CD4-positive, alpha-beta T cell treated with Interleukin-21 for 1 hour (primary cell): Measurements from ENCODE around the gene ITSN1.
"Not testable (repeated sequence)": the region's sequence is repeated elsewhere in the genome, so short reads cannot be mapped to it uniquely, and the experiment has no call there.

Source experiments
- DNase-seq: peaks from one replicate; pipeline ENCODE4 v3.0.0-alpha.2; 2020

Gene ITSN1

GRCh38 chr21:33901412-33902288, 259.3 kb downstream of the ITSN1 start:
- no peak for DNase-seq

DNA sequence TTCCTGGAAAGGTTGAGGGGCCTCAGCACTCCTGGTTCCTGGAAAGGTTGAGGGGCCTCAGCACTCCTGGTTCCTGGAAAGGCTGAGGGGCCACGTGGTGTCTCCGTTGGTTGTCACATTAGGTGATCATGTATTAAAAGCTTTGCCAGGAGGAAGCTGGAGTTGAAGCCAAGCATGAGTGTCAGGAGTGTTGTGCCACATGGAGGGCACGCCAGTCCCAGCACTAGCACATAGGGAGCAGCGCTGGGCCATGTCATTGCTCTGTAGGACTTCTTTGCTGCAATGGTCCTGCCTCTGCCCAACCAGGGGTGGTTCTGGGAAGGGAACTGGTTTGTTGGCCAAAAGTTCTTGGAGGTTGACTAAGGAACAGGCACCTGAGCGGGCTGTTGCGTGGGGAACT, 260.0 kb downstream of the ITSN1 start:
- DNase-seq: no peak

- no peak for DNase-seq
Measured at GRCh38 chr21:33904041-33904440, 261.7 kb downstream of the ITSN1 start.

- no peak for DNase-seq
Measured at GRCh38 chr21:33908760-33909159, 266.5 kb downstream of the ITSN1 start.

DNA sequence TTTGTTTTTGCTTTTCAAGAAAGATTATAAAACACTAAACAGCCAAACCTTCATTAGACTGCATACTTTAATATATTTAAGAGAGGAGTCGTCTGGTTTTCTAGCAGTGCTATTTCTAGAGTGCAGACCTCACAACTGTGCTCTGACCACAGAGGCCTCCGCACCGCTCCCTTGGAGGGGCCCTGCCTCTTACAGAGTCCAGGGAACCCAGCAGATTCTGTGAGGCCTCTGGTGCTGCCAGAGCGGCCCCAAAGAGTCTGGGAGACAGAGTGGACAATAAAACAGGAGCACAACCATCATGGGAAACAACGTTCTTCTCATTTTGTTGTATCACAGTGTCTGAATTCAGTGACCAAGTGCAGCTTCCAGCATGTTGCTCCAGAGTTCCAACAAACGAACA, 267.5 kb downstream of the ITSN1 start:
- no peak for DNase-seq

GRCh38 chr21:33914188-33914587, 271.9 kb downstream of the ITSN1 start:
- DNase-seq: no peak

GRCh38 chr21:33915368-33916199, 273.3 kb downstream of the ITSN1 start, which contains the start of gene ATP5PO:
Gene ATP5PO (minus strand): TSS chr21:33915804. CDS start chr21:33915763, 41 bp downstream.
- DNase-seq: peak; percentile 97

GRCh38 chr21:33916200-33916567, 273.9 kb downstream of the ITSN1 start:
- DNase-seq: no peak

GRCh38 chr21:33917421-33917820, 275.1 kb downstream of the ITSN1 start:
- no peak for DNase-seq

GRCh38 chr21:33924079-33924765, 281.9 kb downstream of the ITSN1 start:
- peak; percentile 86 for DNase-seq

GRCh38 chr21:33924766-33925100, 282.4 kb downstream of the ITSN1 start:
- no peak for DNase-seq

DNA sequence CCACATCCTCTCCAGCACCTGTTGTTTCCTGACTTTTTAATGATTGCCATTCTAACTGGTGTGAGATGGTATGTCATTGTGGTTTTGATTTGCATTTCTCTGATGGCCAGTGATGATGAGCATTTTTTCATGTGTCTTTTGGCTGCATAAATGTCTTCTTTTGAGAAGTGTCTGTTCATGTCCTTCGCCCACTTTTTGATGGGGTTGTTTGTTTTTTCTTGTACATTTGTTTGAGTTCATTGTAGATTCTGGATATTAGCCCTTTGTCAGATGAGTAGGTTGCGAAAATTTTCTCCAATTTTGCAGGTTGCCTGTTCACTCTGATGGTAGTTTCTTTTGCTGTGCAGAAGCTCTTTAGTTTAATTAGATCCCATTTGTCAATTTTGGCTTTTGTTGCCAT, 283.9 kb downstream of the ITSN1 start:
- DNase-seq: not testable (repeated sequence)

DNA sequence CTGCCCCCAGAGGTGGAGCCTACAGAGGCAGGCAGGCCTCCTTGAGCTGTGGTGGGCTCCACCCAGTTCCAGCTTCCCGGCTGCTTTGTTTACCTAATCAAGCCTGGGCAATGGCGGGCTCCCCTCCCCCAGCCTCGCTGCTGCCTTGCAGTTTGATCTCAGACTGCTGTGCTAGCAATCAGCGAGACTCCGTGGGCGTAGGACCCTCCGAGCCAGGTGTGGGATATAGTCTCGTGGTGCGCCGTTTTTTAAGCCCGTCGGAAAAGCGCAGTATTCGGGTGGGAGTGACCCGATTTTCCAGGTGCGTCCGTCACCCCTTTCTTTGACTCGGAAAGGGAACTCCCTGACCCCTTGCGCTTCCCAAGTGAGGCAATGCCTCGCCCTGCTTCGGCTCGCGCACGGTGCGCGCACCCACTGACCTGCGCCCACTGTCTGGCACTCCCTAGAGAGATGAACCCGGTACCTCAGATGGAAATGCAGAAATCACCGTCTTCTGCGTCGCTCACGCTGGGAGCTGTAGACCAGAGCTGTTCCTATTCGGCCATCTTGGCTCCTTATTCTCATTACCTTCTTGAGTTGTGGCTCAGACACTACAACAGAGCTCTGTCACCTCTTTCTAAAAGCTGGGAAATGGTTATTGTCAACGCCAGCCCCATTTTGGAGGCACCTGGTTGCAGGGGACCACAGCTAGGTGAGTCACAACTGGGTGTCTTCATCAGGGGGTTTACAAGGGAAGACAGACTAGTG, 288.9 kb downstream of the ITSN1 start:
- DNase-seq: peak; percentile 84

DNA sequence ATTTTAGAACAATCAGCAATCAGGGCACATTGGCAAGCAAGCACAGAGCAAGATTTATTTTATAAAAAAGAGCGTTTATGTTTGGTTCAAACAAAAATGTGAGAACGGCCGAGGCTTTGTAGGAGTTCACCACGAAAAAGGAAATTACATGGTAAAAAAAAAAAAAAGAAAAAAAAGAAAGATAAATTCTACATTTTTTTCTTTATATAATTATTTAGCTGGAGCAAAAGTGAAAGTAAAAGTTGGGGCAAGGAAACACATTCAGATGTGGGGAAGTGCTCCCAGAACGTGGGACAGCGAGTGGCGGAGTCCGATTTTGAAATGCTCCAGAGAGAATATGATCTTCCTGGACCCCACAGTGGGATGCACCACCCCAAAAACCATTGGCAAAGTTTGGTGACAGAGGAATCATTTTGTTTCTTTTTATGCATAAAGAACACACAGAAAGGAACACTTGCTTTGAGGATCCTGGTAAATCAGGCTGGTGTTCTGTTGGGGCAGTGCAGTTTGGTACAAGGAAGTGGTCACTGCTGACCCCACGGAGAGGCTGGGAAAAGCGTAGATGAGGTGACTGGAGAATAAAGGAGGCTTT, 289.6 kb downstream of the ITSN1 start:
- DNase-seq: no peak

GRCh38 chr21:33932731-33933130, 290.4 kb downstream of the ITSN1 start:
- no peak for DNase-seq

GRCh38 chr21:33936301-33937038, 294.2 kb downstream of the ITSN1 start:
- DNase-seq: peak; percentile 75

- no peak for DNase-seq
Measured at GRCh38 chr21:33937146-33937545, 294.8 kb downstream of the ITSN1 start.

GRCh38 chr21:33937931-33938339, 295.6 kb downstream of the ITSN1 start:
- peak; percentile 79 for DNase-seq

DNA sequence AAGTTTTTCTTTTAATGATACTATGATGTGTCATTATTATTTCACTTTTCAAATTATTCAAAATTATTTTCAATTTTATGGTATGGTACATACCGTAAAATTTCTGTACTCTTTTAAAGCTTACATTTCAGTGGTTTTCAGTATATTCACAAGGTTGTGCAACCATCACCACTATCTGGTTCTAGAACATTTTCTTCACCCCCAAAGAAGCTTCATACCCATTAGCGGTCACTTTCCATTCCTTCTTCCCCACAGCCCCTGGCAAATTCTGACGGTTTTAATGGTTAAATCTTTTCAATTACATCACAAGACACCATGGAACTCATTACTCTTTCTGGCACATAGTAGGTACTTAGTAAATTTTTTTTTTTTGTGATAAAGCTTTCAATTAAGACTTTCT, 296.1 kb downstream of the ITSN1 start:
- no peak for DNase-seq

- no peak for DNase-seq
Measured at GRCh38 chr21:33939226-33939625, 296.9 kb downstream of the ITSN1 start.

- DNase-seq: no peak
Measured at GRCh38 chr21:33940164-33940880, 298.0 kb downstream of the ITSN1 start.
